K562 (cell line): Measurements from ENCODE around the gene SLC38A10. TPM values are rescaled to one million over a fixed set of nuclear protein-coding genes. Genes with fewer than 3 reads are reported as not detected.

Experiments used
- ASH1L ChIP-seq: fragments of 450-650 bp; IDR thresholded peaks from 2 replicates; pipeline ENCODE4 v1.6.1; 2018; ENCODE audit warnings: borderline replicate concordance, mild to moderate bottlenecking, low read depth; ENCODE audit not compliant: partially characterized antibody
- CAMTA2 ChIP-seq: fragments of 250-450 bp; sonication (Bioruptor Pico); conservative IDR thresholded peaks from 2 replicates; pipeline ENCODE4 v1.5.1; 2022
- CEBPB ChIP-seq: fragments of 450-650 bp; IDR thresholded peaks from 2 replicates; pipeline ENCODE4 v1.6.1; 2016; ENCODE audit warnings: missing genetic modification characterization, missing compliant biosample characterization
- CHD2 ChIP-seq: IDR thresholded peaks from 2 replicates; pipeline ENCODE4 v1.6.1; 2011; ENCODE audit warnings: low read depth, low read length
- MECOM ChIP-seq: fragments of 250-450 bp; sonication (Bioruptor Pico); IDR thresholded peaks from 2 replicates; pipeline ENCODE4 v1.8.0; 2022; ENCODE audit warnings: inconsistent platforms
- SAFB2 ChIP-seq: fragments of 200-400 bp; formaldehyde crosslinking; IDR thresholded peaks from 2 replicates; pipeline ENCODE4 v1.6.1; 2018; ENCODE audit warnings: borderline replicate concordance, low read length, low read depth, moderate library complexity; ENCODE audit not compliant: severe bottlenecking
- SETDB1 ChIP-seq: IDR thresholded peaks from one replicate; pipeline ENCODE4 v1.6.1; 2012; ENCODE audit warnings: low read length, control low read depth, inconsistent platforms
- THRAP3 ChIP-seq: fragments of 450-650 bp; IDR thresholded peaks from 2 replicates; pipeline ENCODE4 v1.6.1; 2016; ENCODE audit warnings: mild to moderate bottlenecking, inconsistent platforms, borderline replicate concordance
- ZNF316 ChIP-seq: fragments of 450-650 bp; IDR thresholded peaks from 2 replicates; pipeline ENCODE4 v1.6.1; 2016
- polyA plus RNA-seq, 8 experiments: library from polyadenylated mRNA; depleted of rRNA in 4 of 8; stranded (reverse) in 5 of 8; unstranded in 3 of 8; fragments of >200 nt; fragmentation: Nextera tagmentation in 2 of 8; fragmentation: Illumina TruSeq in 1 of 8; extraction: Ambion mirVana in 2 of 8; extraction: Trizol in 1 of 8; gene quantifications; 2 replicates each; pipeline versions ENCODE4 v1.2.1 to v1.2.3, GENCODE V29; 2011 to 2014; ENCODE audit warnings: inconsistent platforms in 1 of 8, missing spikeins in 1 of 8
- total RNA-seq, 7 experiments: library from RNA; depleted of rRNA in 6 of 7; stranded (reverse); fragments of >200 nt in 6 of 7; fragmentation: Illumina TruSeq in 2 of 7; extraction: Trizol in 2 of 7; gene quantifications; 2 replicates each; pipeline versions ENCODE4 v1.2.1 to v1.2.3, GENCODE V29; 2011 to 2021; ENCODE audit warnings: low replicate concordance in 1 of 7
- TF ChIP-seq, protein P1 (sequence below): fragments of 250-450 bp; sonication (Bioruptor Pico); IDR thresholded peaks from 2 replicates; pipeline ENCODE4 v1.5.0; 2021; ENCODE audit warnings: mild to moderate bottlenecking, borderline replicate concordance
- TF ChIP-seq, protein P2 (sequence below): sonication (generic); formaldehyde crosslinking; IDR thresholded peaks from 2 replicates; pipeline ENCODE4 v1.5.0; 2020; ENCODE audit warnings: missing genetic modification reagents
- TF ChIP-seq, protein P3 (sequence below), 2 experiments: fragments of 450-650 bp; formaldehyde crosslinking in 1 of 2; IDR thresholded peaks; 2 replicates each; pipeline versions ENCODE4 v1.4.0 to v1.6.1; 2014 to 2020; ENCODE audit warnings: mild to moderate bottlenecking in 2 of 2, borderline replicate concordance in 1 of 2, low read depth in 1 of 2
- TF ChIP-seq, protein P4 (sequence below): fragments of 250-450 bp; sonication (Bioruptor Pico); IDR thresholded peaks from 2 replicates; pipeline ENCODE4 v1.5.1; 2021; ENCODE audit warnings: mild to moderate bottlenecking

The SLC38A10 gene
- total and polyA plus RNA-seq, 9 of the 15 experiments (the other 6 are each of a cell fraction or from before 2014, with no cell fraction given), result 0.45 to 54.2 (median 13.8) TPM

DNA sequence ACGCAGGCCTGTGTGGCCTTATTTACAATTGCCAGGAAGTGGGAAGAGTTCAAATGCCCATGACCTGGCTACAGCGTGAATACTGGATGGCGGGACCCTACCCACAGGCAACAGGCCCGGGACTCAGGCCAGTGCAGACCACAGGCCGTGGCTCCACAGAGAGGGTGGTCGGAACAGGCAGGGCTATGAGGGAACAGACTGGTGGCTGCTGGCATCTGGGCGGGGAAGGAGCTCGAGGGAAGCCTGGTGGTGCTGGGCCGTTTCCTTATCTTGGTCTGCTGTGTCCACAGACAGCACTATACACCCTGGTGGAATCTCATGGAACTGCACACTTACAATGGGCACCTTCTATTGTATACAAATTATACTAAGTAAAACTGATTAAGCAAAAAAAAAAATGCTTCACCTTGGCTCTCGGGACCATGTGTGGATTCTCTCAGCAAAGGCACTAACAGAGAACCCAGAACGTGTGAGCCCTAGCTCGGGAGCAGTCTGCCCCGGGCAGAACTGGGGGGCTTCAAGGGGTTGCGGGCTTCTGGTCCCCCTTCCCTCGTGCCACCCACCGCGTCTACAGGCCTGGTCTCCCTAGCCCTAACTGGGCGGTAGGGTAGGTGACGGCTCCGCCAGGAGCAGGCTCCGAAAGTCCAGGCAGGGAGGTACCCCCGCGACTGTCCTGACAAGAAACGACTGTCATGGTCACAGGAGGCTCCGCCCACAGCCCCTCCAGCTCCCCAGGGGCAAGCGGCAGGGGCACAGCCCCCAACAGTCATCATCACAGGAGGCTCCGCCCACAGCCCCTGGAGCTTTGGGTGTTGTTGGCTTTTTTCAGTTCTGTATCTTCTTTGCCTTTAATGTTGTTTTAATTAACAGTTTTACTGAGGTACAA lies 94.2 kb downstream of the SLC38A10 start (continued):
- TF ChIP-seq, protein P1, sequence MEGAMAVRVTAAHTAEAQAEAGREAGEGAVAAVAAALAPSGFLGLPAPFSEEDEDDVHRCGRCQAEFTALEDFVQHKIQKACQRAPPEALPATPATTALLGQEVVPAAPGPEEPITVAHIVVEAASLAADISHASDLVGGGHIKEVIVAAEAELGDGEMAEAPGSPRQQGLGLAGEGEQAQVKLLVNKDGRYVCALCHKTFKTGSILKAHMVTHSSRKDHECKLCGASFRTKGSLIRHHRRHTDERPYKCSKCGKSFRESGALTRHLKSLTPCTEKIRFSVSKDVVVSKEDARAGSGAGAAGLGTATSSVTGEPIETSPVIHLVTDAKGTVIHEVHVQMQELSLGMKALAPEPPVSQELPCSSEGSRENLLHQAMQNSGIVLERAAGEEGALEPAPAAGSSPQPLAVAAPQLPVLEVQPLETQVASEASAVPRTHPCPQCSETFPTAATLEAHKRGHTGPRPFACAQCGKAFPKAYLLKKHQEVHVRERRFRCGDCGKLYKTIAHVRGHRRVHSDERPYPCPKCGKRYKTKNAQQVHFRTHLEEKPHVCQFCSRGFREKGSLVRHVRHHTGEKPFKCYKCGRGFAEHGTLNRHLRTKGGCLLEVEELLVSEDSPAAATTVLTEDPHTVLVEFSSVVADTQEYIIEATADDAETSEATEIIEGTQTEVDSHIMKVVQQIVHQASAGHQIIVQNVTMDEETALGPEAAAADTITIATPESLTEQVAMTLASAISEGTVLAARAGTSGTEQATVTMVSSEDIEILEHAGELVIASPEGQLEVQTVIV (CRISPR knock-in tag), result no peak
- TF ChIP-seq CAMTA2 (CRISPR knock-in tag), result no peak
- TF ChIP-seq SAFB2, result no peak
- TF ChIP-seq, protein P2, sequence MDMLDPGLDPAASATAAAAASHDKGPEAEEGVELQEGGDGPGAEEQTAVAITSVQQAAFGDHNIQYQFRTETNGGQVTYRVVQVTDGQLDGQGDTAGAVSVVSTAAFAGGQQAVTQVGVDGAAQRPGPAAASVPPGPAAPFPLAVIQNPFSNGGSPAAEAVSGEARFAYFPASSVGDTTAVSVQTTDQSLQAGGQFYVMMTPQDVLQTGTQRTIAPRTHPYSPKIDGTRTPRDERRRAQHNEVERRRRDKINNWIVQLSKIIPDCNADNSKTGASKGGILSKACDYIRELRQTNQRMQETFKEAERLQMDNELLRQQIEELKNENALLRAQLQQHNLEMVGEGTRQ (CRISPR knock-in tag), result no peak
- peak; percentile 52 for TF ChIP-seq ZNF316
- TF ChIP-seq THRAP3, result no peak
- TF ChIP-seq SETDB1, result no peak
- TF ChIP-seq ASH1L, result no peak
- TF ChIP-seq CHD2, result no peak
- no peak for TF ChIP-seq MECOM (CRISPR knock-in tag)
- TF ChIP-seq, protein P3, sequence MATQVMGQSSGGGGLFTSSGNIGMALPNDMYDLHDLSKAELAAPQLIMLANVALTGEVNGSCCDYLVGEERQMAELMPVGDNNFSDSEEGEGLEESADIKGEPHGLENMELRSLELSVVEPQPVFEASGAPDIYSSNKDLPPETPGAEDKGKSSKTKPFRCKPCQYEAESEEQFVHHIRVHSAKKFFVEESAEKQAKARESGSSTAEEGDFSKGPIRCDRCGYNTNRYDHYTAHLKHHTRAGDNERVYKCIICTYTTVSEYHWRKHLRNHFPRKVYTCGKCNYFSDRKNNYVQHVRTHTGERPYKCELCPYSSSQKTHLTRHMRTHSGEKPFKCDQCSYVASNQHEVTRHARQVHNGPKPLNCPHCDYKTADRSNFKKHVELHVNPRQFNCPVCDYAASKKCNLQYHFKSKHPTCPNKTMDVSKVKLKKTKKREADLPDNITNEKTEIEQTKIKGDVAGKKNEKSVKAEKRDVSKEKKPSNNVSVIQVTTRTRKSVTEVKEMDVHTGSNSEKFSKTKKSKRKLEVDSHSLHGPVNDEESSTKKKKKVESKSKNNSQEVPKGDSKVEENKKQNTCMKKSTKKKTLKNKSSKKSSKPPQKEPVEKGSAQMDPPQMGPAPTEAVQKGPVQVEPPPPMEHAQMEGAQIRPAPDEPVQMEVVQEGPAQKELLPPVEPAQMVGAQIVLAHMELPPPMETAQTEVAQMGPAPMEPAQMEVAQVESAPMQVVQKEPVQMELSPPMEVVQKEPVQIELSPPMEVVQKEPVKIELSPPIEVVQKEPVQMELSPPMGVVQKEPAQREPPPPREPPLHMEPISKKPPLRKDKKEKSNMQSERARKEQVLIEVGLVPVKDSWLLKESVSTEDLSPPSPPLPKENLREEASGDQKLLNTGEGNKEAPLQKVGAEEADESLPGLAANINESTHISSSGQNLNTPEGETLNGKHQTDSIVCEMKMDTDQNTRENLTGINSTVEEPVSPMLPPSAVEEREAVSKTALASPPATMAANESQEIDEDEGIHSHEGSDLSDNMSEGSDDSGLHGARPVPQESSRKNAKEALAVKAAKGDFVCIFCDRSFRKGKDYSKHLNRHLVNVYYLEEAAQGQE (IDR thresholded peaks at IDR 0.05; ENCODE audit: borderline replicate concordance), result peak; percentile 39; the same call in 1 of the 2 replicates
- TF ChIP-seq, protein P3 (CRISPR knock-in tag; IDR thresholded peaks at IDR 0.05; ENCODE audit: low read depth), result no peak
- no peak for TF ChIP-seq CEBPB (tag)
- TF ChIP-seq, protein P4, sequence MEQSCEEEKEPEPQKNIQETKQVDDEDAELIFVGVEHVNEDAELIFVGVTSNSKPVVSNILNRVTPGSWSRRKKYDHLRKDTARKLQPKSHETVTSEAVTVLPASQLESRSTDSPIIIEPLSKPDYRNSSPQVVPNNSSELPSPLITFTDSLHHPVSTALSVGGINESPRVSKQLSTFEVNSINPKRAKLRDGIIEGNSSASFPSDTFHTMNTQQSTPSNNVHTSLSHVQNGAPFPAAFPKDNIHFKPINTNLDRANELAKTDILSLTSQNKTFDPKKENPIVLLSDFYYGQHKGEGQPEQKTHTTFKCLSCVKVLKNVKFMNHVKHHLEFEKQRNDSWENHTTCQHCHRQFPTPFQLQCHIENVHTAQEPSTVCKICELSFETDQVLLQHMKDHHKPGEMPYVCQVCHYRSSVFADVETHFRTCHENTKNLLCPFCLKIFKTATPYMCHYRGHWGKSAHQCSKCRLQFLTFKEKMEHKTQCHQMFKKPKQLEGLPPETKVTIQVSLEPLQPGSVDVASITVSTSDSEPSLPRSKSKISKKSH (CRISPR knock-in tag), result no peak
